ENCODE measurements around the gene ZNF165. TPM values are rescaled to one million over a fixed set of nuclear protein-coding genes. Genes with fewer than 3 reads are reported as not detected.
"Not testable (repeated sequence)": the region's sequence is repeated elsewhere in the genome, so short reads cannot be mapped to it uniquely, and the experiment has no call there.

The ZNF165 gene
- 0.25 and 0.39 TPM in 2 replicates for total RNA-seq

- not testable (repeated sequence) for DNase-seq (ENCODE audit: low read depth in 2 of 2)
Measured at GRCh38 chr6:28080381-28080630, at the start of gene ZNF165. ZNF165 (plus strand) TSS chr6:28080568; CDS start chr6:28085481, 4,913 bp downstream.

GRCh38 chr6:28053584-28053983 lies 26.8 kb upstream of the ZNF165 start:
- DNase-seq (ENCODE audit: low read depth in 2 of 2): no peak

- DNase-seq (ENCODE audit: low read depth in 2 of 2): no peak
Measured at GRCh38 chr6:28060405-28060804, 20.0 kb upstream of the ZNF165 start.

GRCh38 chr6:28064272-28064671 lies 16.1 kb upstream of the ZNF165 start:
- no peak for DNase-seq (ENCODE audit: low read depth in 2 of 2)

- DNase-seq (ENCODE audit: low read depth in 2 of 2): no peak
Measured at GRCh38 chr6:28068067-28068466, 12.3 kb upstream of the ZNF165 start.

GRCh38 chr6:28070968-28071367 lies 9.4 kb upstream of the ZNF165 start:
- not testable (repeated sequence) for DNase-seq (ENCODE audit: low read depth in 2 of 2)

- no peak for DNase-seq (ENCODE audit: low read depth in 2 of 2)
Measured at GRCh38 chr6:28078050-28078449, 2.3 kb upstream of the ZNF165 start.

- no peak for DNase-seq (ENCODE audit: low read depth in 2 of 2)
Measured at GRCh38 chr6:28078836-28079235, 1.5 kb upstream of the ZNF165 start.

GRCh38 chr6:28080631-28081485 lies 490 bp downstream of the ZNF165 start:
- peak; percentile 94 to 97 for DNase-seq (ENCODE audit: low read depth in 2 of 2)

GRCh38 chr6:28081486-28081751 lies 1.1 kb downstream of the ZNF165 start:
- DNase-seq (ENCODE audit: low read depth in 2 of 2): no peak

GRCh38 chr6:28082939-28083338 lies 2.6 kb downstream of the ZNF165 start:
- DNase-seq (ENCODE audit: low read depth in 2 of 2): no peak

GRCh38 chr6:28089054-28089453 lies 8.7 kb downstream of the ZNF165 start:
- no peak for DNase-seq (ENCODE audit: low read depth in 2 of 2)

GRCh38 chr6:28090917-28091586 lies 10.7 kb downstream of the ZNF165 start:
- DNase-seq (ENCODE audit: low read depth in 2 of 2): no peak

GRCh38 chr6:28102222-28102621 lies 21.9 kb downstream of the ZNF165 start:
- not testable (repeated sequence) for DNase-seq (ENCODE audit: low read depth in 2 of 2)

- not testable (repeated sequence) for DNase-seq (ENCODE audit: low read depth in 2 of 2)
Measured at GRCh38 chr6:28102699-28103098, 22.3 kb downstream of the ZNF165 start.

- peak in 1 of 2 donors; percentile 68 for DNase-seq (ENCODE audit: low read depth in 2 of 2)
Measured at GRCh38 chr6:28104392-28105244, 24.2 kb downstream of the ZNF165 start.

GRCh38 chr6:28105245-28105639 lies 24.9 kb downstream of the ZNF165 start:
- DNase-seq (ENCODE audit: low read depth in 2 of 2): no peak

- DNase-seq (ENCODE audit: low read depth in 2 of 2): no peak
Measured at GRCh38 chr6:28107506-28107905, 27.1 kb downstream of the ZNF165 start.

GRCh38 chr6:28111964-28112363 lies 31.6 kb downstream of the ZNF165 start:
- no peak for DNase-seq (ENCODE audit: low read depth in 2 of 2)

GRCh38 chr6:28115799-28116198 lies 35.4 kb downstream of the ZNF165 start:
- DNase-seq (ENCODE audit: low read depth in 2 of 2): no peak

GRCh38 chr6:28117386-28118050 lies 37.1 kb downstream of the ZNF165 start:
- no peak for DNase-seq (ENCODE audit: low read depth in 2 of 2)

GRCh38 chr6:28118217-28118616 lies 37.8 kb downstream of the ZNF165 start:
- no peak for DNase-seq (ENCODE audit: low read depth in 2 of 2)

All from dermis microvascular lymphatic vessel endothelial cell (primary cell).